Uterus (tissue), 4 donors: ENCODE measurements around the gene TMEM80. TPM values are rescaled to one million over a fixed set of nuclear protein-coding genes. Genes with fewer than 3 reads are reported as not detected.

Experiments used
- DNase-seq, 2 donors: peaks; one replicate each; pipeline ENCODE4 v3.0.0-alpha.2; 2019 to 2020
- H3K27ac ChIP-seq, 2 donors: fragments of 200-600 bp; sonication (generic); 1 replicate in 1 of 2; 2 replicates in 1 of 2; pipeline ENCODE4 v1.5.1; 2016 to 2018
- H3K27me3 ChIP-seq, 2 donors: fragments of 200-600 bp; sonication (generic); one replicate each; pipeline ENCODE4 v1.5.1; 2018 to 2019; ENCODE audit warnings: control low read depth in 1 of 2
- H3K36me3 ChIP-seq, 2 donors: fragments of 200-600 bp; sonication (generic); one replicate each; pipeline ENCODE4 v1.5.1; 2019; ENCODE audit warnings: control low read depth in 1 of 2
- H3K4me1 ChIP-seq, 2 donors: fragments of 200-600 bp; sonication (generic); one replicate each; pipeline ENCODE4 v1.5.1; 2018 to 2019; ENCODE audit warnings: control low read depth in 1 of 2
- H3K4me3 ChIP-seq, 2 donors: fragments of 200-600 bp; sonication (generic); 1 replicate in 1 of 2; 2 replicates in 1 of 2; pipeline ENCODE4 v1.5.1; 2018 to 2019; ENCODE audit warnings: mild to moderate bottlenecking in 1 of 2
- H3K9me3 ChIP-seq, 2 donors: fragments of 200-600 bp; sonication (generic); one replicate each; pipeline ENCODE4 v1.5.1; 2019; ENCODE audit warnings: control low read depth in 1 of 2
- POLR2A ChIP-seq, 2 donors: fragments of 450-650 bp; IDR thresholded peaks; one replicate each; pipeline ENCODE4 v1.6.1; 2016; ENCODE audit warnings: antibody characterized with exemption in 2 of 2, mild to moderate bottlenecking in 1 of 2, moderate library complexity in 1 of 2
- intact Hi-C: fragments of 100-400 bp; cut with DNase I; formaldehyde crosslinking; loops from one replicate; pipeline ENCODE4 v1.15.1; 2023; ENCODE audit warnings: low total_unique reads
- total RNA-seq, 4 donors: library from RNA; depleted of rRNA in 3 of 4; stranded (reverse); fragments of >200 nt in 3 of 4; gene quantifications; one replicate each; pipeline versions ENCODE4 v1.1.0 to v1.2.4, GENCODE V29; 2014 to 2023
- TF ChIP-seq, protein P1 (sequence below), 4 experiments: fragments of 200-600 bp in 2 of 4; fragments of 450-650 bp in 2 of 4; sonication (generic) in 2 of 4; IDR thresholded peaks; one replicate each; pipeline ENCODE4 v1.5.1; 2016 to 2019; ENCODE audit warnings: antibody characterized with exemption in 4 of 4, mild to moderate bottlenecking in 2 of 4, moderate library complexity in 1 of 4
- donor health status: DM: yes; HTN: yes; CAD: no.

TMEM80 gene
- total RNA-seq, 4 donors from 2014 or later = 2.6 to 35.3 (median 8.1) TPM

DNA sequence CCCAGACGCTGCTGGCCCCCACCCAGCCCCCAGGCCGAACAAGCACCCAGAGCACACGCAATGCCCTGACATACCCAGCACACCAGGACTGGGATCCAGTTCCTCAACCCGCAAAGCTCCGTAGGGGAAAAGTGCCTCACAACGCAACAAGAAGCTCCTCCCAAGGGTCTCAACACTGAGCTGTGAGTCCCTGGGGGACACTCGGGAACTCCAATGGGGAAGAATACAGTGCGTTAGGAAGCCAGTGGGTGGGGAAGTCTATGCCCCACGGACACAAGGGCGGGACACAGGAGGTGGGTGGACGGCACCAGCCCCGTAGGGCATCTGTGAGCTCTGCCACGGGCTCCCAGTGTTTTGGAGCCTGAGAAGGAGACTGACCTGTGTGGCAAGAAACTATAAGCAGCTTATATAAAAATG is 2.2 kb upstream of the TMEM80 start:
- peak overlapping the region in 1 of 2 donors; percentile 75 for H3K4me3 ChIP-seq
- H3K27me3 ChIP-seq = no peaks in the 10 kb centered on the region
- TF ChIP-seq POLR2A (IDR thresholded peaks at IDR 0.05) = no peak
- TF ChIP-seq, protein P1, sequence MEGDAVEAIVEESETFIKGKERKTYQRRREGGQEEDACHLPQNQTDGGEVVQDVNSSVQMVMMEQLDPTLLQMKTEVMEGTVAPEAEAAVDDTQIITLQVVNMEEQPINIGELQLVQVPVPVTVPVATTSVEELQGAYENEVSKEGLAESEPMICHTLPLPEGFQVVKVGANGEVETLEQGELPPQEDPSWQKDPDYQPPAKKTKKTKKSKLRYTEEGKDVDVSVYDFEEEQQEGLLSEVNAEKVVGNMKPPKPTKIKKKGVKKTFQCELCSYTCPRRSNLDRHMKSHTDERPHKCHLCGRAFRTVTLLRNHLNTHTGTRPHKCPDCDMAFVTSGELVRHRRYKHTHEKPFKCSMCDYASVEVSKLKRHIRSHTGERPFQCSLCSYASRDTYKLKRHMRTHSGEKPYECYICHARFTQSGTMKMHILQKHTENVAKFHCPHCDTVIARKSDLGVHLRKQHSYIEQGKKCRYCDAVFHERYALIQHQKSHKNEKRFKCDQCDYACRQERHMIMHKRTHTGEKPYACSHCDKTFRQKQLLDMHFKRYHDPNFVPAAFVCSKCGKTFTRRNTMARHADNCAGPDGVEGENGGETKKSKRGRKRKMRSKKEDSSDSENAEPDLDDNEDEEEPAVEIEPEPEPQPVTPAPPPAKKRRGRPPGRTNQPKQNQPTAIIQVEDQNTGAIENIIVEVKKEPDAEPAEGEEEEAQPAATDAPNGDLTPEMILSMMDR (IDR thresholded peaks at IDR 0.05) = no peak
- intact Hi-C loops = no loop called here
- peaks cover 6 to 7% of the 10 kb centered on the region in 2 donors for H3K4me1 ChIP-seq
- no peak for DNase-seq
- H3K9me3 ChIP-seq = no peaks in the 10 kb centered on the region
- H3K27ac ChIP-seq = peak overlapping the region; percentile 35 to 100
- no peaks in the 10 kb centered on the region for H3K36me3 ChIP-seq

DNA sequence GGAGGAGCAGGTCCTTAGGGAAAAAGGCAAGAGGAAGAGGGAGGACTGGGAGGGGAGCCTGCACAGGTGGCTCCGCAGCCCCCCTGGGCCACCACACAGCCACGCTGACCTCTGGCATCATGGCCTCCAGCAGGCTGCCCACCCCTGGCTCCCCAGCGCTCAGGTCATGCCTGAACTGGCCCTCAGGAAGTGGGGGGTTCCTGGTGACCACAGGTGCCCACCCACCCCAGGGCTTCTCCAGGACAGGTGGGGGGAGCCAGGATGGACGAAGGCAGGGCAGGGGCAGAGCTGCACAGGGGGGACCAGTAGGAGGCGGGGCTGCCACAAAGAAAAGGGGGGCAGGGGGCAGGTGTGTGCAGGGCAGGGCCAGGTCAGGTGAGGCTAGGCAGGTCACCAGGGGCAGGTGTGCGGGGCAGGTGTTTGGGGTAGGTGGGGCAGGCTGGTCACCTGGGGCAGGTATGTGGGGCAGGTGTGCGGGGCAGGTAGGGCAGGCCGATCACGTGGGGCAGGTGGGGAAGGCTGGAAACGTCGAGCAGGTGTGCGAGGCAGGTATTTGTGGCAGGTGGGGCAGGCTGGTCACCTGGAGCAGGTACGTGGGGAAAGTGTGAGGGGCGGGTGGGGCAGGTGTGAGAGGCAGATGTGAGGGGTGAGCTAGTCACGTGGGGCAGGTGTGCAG is 1.6 kb upstream of the TMEM80 start:
- Histone ChIP-seq H3K36me3 (no peaks in the 10 kb centered on the region), H3K4me1 (peaks cover 6 to 7% of the 10 kb centered on the region in 2 donors), H3K9me3 (no peaks in the 10 kb centered on the region), H3K27ac (peak overlapping the region; percentile 100), H3K27me3 (no peaks in the 10 kb centered on the region), H3K4me3 (peak overlapping the region; percentile 17 to 75)
- peak; percentile 43 to 55 for DNase-seq
- intact Hi-C loops = no loop called here
- TF ChIP-seq, protein P1 (IDR thresholded peaks at IDR 0.05) = no peak
- TF ChIP-seq POLR2A (IDR thresholded peaks at IDR 0.05) = no peak

DNA sequence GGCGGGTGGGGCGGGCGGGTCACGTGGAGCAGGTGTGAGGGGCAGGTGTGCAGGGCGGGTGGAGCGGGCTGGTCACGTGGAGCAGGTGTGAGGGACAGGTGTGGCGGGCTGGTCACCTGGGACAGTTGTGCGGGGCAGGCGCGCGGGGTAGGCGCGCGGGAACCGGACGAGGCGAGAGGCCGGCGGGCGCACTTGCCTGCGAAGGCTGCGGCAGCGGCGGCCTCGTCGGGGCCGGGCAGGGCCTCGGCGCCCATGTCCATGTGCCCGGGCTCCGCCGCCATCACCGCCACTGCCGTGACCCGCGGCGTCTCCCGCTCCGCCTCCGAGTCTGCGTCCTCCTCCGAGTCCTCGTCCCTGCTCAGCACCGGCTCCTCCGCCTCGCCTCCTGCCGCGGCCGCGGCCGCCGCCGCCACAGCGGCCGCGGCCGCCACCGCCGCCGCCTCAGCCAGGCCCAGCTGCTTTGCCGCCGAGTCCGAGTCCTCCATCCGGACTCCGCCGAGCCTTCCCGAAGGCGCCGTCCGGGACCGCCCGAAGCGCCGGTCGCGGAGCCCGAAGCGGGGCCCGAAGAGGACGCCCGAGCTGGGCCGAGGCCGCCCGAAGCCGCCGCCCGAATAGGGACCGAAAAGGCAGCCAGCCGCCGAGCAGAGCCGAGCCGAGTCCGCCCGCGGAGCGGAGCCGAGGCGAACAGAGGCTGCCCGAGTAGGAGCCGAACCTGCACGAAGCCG is 891 bp upstream of the TMEM80 start, which contains the start of gene DEAF1:
Gene DEAF1 (minus strand): TSS at position 660 of the 725 bp plus-strand sequence. CDS start 175 bp downstream, at position 485.
- intact Hi-C loops = no loop called here
- H3K9me3 ChIP-seq = no peaks in the 10 kb centered on the region

GRCh38 chr11:695288-695537 is 403 bp upstream of the TMEM80 start:
- H3K4me1 ChIP-seq = peaks cover 6 to 7% of the 10 kb centered on the region in 2 donors
- H3K36me3 ChIP-seq = no peaks in the 10 kb centered on the region
- peak overlapping the region; percentile 100 for H3K27ac ChIP-seq
- H3K27me3 ChIP-seq = no peaks in the 10 kb centered on the region
- intact Hi-C loops = no loop called here
- H3K9me3 ChIP-seq = no peaks in the 10 kb centered on the region
- no peak for TF ChIP-seq POLR2A (IDR thresholded peaks at IDR 0.05)
- TF ChIP-seq, protein P1 (IDR thresholded peaks at IDR 0.05) = no peak
- no peak for DNase-seq
- peak overlapping the region; percentile 60 to 75 for H3K4me3 ChIP-seq

More for the DNA sequence above, 891 bp upstream of the TMEM80 start, which contains the start of gene DEAF1:
- no peaks in the 10 kb centered on the region for H3K36me3 ChIP-seq
- H3K27me3 ChIP-seq = no peaks in the 10 kb centered on the region
- peak in 1 of 2 donors; percentile 24 for TF ChIP-seq POLR2A (IDR thresholded peaks at IDR 0.05)
- TF ChIP-seq, protein P1 (IDR thresholded peaks at IDR 0.05) = no peak
- peak within 1 kb of the TSS; percentile 100 for H3K27ac ChIP-seq
- DNase-seq = peak; percentile 99 to 100
- peaks cover 6 to 7% of the 10 kb centered on the region in 2 donors for H3K4me1 ChIP-seq
- H3K4me3 ChIP-seq = peak within 1 kb of the TSS; percentile 60 to 75

- Histone ChIP-seq H3K4me3 (peak overlapping the region in 1 of 2 donors; percentile 75), H3K9me3 (no peaks in the 10 kb centered on the region), H3K4me1 (peaks cover 6 to 7% of the 10 kb centered on the region in 2 donors), H3K27me3 (no peaks in the 10 kb centered on the region), H3K36me3 (no peaks in the 10 kb centered on the region), H3K27ac (peak overlapping the region; percentile 100)
- intact Hi-C loops = no loop called here
- peak in 1 of 2 donors; percentile 42 for DNase-seq
- no peak for TF ChIP-seq POLR2A (IDR thresholded peaks at IDR 0.05)
- TF ChIP-seq, protein P1 (IDR thresholded peaks at IDR 0.05) = no peak
Observed at GRCh38 chr11:696955-697491, 1.4 kb downstream of the TMEM80 start.
